ENCODE results near the gene STARD13.

The STARD13 gene

GRCh38 chr13:33271759-33272158 lies 13.8 kb downstream of the STARD13 start:
- H3K4me3 ChIP-seq (ENCODE audit: low read length) = no peak overlapping the region
- TF ChIP-seq CTCF (IDR thresholded peaks at IDR 0.05; ENCODE audit: insufficient read depth, low read depth, low read length, missing control alignments) = no peak
- DNase-seq (ENCODE audit: low read depth) = no peak

DNA sequence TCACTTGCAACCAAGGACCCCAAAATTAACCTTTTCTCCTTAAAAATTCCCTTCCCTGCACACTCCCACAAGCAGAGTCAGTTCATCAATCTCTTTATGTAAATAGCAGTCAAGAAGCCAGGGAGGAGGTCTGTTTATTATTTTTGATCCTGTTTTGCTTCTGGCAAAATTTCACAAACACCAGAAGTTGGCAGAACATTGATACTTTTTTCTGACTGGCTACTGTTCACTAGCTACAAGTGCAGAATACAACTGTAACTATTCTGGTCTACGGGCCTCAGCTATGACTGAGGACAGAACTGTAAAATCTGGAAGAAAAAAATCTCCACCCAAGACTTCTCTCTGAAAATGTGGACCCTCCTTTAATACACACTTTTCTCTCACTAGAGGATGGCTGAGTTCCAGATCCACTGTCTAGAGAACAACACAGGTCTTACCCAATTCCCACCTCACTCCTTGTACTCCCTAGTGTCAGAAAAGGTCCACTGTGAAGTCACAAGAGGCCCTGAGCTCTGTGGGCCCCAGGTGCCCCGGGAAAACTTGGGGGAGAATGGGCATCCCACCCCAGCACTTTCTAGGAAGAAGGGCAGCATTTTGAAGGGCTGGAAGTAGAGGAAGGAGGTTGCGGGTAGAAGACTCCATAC lies 14.5 kb downstream of the STARD13 start:
- no peak for TF ChIP-seq CTCF (IDR thresholded peaks at IDR 0.05; ENCODE audit: insufficient read depth, low read depth, low read length, missing control alignments)
- DNase-seq (ENCODE audit: low read depth) = no peak
- no peak overlapping the region for H3K4me3 ChIP-seq (ENCODE audit: low read length)

DNA sequence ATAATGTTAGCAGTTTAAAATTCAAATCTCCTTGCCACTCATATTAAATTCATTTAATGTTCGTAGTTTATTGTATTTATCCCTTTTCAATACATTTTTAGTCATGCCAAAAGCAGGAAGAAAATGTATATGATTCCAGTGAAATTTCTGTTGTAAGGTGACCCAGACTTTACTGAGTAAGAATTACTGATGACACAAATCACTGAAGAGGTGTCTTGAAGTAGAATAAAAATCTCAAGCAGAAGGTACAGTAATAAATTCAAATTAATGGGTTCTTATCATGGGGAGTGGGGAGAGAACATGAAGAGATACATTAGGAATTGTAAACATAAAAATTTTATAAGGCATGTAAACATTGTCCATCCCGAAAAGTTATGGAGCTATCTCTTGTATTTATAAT lies 19.9 kb downstream of the STARD13 start:
- TF ChIP-seq CTCF (IDR thresholded peaks at IDR 0.05; ENCODE audit: insufficient read depth, low read depth, low read length, missing control alignments) = no peak
- no peak overlapping the region for H3K4me3 ChIP-seq (ENCODE audit: low read length)
- DNase-seq (ENCODE audit: low read depth) = no peak

- no peak for DNase-seq (ENCODE audit: low read depth)
- no peak for TF ChIP-seq CTCF (IDR thresholded peaks at IDR 0.05; ENCODE audit: insufficient read depth, low read depth, low read length, missing control alignments)
- no peak overlapping the region for H3K4me3 ChIP-seq (ENCODE audit: low read length)
These were observed 20.4 kb downstream of the STARD13 start for GRCh38 chr13:33265133-33265532.

DNA sequence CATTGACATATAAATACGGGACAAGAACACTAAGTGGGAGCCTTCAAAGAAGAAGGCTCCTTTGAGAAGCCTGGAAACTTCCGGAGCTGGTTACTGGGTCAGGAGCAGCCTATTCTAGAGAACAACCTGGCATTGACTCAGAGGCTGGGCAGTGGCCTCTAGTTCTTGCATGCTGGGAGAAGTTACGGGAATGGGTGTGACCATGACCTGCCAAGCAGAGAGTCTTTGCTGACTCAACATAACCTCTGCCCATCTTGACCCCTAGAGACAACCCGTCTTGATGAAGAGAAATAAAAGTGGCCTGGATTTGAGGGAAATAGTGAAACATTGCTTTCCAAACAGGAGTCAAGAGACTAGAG lies 21.0 kb downstream of the STARD13 start:
- no peak overlapping the region for H3K4me3 ChIP-seq (ENCODE audit: low read length)
- DNase-seq (ENCODE audit: low read depth) = no peak
- TF ChIP-seq CTCF (IDR thresholded peaks at IDR 0.05; ENCODE audit: insufficient read depth, low read depth, low read length, missing control alignments) = no peak

DNA sequence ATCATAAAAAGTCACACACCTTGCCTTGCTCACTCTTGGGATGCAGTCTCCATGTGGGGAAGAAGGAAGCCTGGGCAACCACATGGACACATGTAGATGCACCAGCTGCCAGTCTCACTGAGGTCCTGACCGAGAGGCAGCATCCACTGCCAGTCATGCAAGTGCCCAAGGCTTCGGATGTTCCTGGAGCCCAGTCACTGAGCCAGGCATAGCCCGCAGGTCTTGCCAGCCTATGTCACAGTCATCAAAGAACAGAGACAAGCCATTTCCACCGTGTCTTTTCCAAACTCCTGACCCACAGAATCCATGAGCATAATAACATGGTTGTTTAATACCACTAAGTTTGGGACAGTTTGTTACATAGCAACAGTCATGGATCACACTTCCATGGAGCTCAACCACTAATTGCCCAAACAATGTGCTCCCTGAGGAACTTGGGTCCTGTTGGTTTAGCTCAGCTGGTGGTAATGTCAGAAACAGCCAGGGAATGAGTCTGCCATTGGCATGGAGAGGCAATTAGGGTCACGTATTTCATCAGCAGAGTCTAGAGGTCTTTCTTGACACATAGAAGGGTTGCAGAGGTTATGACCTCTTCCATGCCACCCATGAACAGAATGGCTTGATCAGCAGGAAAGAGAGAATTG lies 21.5 kb downstream of the STARD13 start:
- no peak for TF ChIP-seq CTCF (IDR thresholded peaks at IDR 0.05; ENCODE audit: insufficient read depth, low read depth, low read length, missing control alignments)
- H3K4me3 ChIP-seq (ENCODE audit: low read length) = no peak overlapping the region
- DNase-seq (ENCODE audit: low read depth) = no peak

- no peak for TF ChIP-seq CTCF (IDR thresholded peaks at IDR 0.05; ENCODE audit: insufficient read depth, low read depth, low read length, missing control alignments)
- no peak for DNase-seq (ENCODE audit: low read depth)
- no peak overlapping the region for H3K4me3 ChIP-seq (ENCODE audit: low read length)
These were observed 22.1 kb downstream of the STARD13 start for GRCh38 chr13:33263484-33263883.
